WTC11 (cell line): ENCODE data around the gene EDAR.

Experiments used
- JUN ChIP-seq: sonication (generic); formaldehyde crosslinking; IDR thresholded peaks from 2 replicates; pipeline ENCODE4 v1.8.0; 2023; ENCODE audit warnings: mild to moderate bottlenecking, missing genetic modification reagents
- SMAD4 ChIP-seq: sonication (generic); formaldehyde crosslinking; IDR thresholded peaks from 2 replicates; pipeline ENCODE4 v1.8.0; 2022; ENCODE audit warnings: mild to moderate bottlenecking, missing genetic modification reagents
- TF ChIP-seq, protein P1 (sequence below): fragments of 200-600 bp; IDR thresholded peaks from 2 replicates; pipeline ENCODE4 v1.8.0; 2022; ENCODE audit warnings: antibody characterized with exemption
- TF ChIP-seq, protein P2 (sequence below): sonication (generic); formaldehyde crosslinking; IDR thresholded peaks from 2 replicates; pipeline ENCODE4 v1.8.1; 2023; ENCODE audit warnings: mild to moderate bottlenecking, missing genetic modification reagents, moderate library complexity
- TF ChIP-seq, protein P3 (sequence below): sonication (generic); formaldehyde crosslinking; IDR thresholded peaks from 2 replicates; pipeline ENCODE4 v1.8.0; 2022; ENCODE audit warnings: mild to moderate bottlenecking, missing genetic modification reagents

DNA sequence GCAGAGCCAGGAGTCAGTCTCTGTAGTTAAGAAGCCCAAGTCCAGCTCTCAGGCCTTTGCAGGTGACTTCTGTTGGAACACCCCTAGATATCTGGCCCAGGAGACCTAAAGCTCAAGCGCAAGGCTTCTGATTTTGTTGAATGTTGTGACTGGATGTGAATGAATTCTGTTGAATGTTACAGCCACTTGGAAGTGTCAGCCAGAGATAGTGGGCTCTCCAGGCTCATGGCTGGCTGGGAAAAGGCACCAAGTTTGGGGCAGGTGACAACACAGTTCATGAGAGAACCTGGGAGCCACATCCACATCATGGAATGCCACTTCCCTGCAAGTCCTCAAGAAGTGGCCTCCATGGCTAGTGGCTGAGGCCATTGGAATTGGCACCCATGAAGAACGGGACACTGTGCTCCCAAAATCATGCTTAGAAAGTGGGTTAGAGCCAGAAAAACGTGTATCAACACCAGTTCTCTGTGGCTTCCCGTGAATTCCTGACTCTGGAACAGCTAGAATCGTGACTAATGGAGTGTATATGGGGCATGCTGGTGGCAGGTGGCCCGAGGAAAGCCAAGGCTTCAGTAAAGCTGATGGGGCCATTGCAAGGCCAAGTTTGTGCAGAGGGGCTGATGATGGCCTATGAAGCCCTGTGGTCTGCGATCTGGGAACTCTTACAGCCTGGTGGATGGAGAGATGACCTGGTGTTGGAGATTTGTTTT lies 30.2 kb downstream of the EDAR start:
- TF ChIP-seq JUN (CRISPR knock-in tag) (no peak), SMAD4 (no peak)
- TF ChIP-seq, protein P1, sequence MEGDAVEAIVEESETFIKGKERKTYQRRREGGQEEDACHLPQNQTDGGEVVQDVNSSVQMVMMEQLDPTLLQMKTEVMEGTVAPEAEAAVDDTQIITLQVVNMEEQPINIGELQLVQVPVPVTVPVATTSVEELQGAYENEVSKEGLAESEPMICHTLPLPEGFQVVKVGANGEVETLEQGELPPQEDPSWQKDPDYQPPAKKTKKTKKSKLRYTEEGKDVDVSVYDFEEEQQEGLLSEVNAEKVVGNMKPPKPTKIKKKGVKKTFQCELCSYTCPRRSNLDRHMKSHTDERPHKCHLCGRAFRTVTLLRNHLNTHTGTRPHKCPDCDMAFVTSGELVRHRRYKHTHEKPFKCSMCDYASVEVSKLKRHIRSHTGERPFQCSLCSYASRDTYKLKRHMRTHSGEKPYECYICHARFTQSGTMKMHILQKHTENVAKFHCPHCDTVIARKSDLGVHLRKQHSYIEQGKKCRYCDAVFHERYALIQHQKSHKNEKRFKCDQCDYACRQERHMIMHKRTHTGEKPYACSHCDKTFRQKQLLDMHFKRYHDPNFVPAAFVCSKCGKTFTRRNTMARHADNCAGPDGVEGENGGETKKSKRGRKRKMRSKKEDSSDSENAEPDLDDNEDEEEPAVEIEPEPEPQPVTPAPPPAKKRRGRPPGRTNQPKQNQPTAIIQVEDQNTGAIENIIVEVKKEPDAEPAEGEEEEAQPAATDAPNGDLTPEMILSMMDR, result no peak
- TF ChIP-seq, protein P2, sequence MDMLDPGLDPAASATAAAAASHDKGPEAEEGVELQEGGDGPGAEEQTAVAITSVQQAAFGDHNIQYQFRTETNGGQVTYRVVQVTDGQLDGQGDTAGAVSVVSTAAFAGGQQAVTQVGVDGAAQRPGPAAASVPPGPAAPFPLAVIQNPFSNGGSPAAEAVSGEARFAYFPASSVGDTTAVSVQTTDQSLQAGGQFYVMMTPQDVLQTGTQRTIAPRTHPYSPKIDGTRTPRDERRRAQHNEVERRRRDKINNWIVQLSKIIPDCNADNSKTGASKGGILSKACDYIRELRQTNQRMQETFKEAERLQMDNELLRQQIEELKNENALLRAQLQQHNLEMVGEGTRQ, result no peak
- TF ChIP-seq, protein P3, sequence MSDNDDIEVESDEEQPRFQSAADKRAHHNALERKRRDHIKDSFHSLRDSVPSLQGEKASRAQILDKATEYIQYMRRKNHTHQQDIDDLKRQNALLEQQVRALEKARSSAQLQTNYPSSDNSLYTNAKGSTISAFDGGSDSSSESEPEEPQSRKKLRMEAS (CRISPR knock-in tag), result no peak
